GM18861 (cell line): Measurements from ENCODE around the gene CNTLN.
"Not testable (repeated sequence)": the region's sequence is repeated elsewhere in the genome, so short reads cannot be mapped to it uniquely, and the experiment has no call there.

ENCODE experiments used
- ATAC-seq: cut with Tn5 transposase; IDR thresholded peaks from one replicate; pipeline ENCODE4 v1.9.1; 2021; ENCODE audit not compliant: unreplicated experiment

CNTLN gene

DNA sequence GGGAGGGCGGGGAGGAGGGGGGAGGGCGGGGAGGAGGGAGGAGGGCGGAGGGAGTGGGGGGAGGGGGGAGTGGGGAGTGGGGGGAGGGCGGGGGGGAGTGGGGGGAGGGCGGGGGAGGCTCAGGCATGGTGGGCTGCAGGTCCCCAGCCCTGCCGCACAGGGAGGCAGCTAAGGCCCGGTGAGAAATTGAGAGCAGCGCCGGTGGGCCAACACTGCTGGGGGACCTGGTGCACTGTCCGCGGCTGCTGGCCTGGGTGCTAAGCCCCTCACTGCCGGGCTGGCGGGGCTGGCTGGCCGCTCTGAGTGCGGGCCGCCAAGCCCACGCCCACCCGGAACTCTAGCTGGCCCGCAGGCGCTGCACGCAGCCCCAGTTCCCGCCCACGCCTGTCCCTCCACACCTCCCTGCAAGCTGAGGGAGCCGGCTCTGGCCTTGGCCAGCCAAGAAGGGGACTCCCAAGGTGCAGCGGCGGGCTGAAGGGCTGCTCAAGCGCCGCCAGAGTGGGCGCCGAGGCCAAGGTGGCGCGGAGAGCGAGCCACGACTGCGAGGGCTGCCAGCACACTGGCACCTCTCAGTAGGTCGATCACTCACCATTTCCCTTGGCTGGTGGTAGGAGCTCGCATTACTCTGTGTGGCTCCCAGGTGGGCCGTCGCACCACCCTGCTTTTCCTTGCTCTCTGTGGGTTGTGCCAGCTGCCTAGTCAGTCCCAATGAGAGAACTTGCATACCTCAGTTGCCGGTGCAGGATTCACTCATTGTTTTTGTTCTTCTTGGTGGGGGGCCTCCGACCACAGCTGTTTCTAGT, 160.2 kb downstream of the CNTLN start:
- ATAC-seq = no peak

DNA sequence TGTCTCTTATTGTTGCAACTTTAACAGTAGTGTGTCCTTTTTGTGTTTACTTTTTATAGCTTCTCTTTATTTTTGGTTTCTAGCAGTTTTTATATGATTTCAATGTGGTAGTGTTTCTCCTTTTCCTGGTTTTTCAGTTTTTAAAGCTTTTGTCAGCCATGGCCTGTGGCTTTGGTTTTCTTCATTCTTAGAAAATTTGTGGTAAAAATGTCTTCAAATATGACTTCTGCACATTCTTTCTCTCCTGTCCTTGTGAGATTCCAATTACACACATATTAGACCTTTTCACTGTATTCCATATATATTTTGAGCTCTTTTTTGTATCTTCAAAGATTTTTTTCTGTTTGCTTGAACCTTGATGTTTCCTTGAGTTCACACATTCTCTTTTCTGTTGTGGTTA, 180.5 kb downstream of the CNTLN start:
- ATAC-seq = no peak

DNA sequence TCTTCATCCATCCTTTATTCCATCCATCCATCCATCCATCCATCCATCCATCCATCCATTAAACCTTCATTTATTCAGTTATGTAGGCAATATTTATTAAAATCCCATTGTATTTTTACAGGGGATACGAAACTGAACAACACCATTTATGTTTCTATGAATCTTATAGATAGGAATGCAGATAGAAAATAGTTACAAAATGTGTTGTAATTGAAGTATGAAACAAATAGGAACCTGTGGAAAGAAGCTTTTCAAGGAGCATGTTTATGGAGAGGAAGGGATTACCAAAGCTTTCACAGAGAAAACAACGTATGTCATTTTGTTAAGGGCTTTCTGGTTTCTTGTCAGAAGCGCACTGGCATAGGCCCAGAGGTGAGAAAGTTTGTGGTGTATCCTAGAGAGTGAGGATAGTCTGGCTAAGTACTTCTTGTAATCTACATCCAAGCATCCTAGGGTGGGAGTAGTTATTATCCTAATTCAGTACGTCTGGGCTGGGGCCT, 184.0 kb downstream of the CNTLN start:
- no peak for ATAC-seq

DNA sequence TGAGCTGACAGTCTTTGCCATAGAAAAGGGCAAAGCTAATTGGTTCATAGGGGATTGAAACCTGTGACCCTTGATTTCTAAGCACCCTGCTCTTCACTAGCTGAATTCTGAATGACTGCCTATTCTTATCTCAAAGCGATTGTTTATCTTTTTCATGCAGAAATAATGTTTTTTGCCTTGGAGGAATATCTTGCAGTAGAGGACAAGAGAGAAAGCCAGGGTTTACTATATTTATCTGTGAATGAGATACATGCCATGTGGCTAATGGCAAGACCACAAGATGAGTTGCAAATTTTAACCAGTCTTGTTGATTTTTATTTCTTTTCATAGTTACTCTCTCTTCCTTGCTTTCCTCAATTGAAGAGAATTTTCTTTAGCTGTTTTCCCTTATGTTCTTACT, 185.0 kb downstream of the CNTLN start:
- ATAC-seq = no peak

DNA sequence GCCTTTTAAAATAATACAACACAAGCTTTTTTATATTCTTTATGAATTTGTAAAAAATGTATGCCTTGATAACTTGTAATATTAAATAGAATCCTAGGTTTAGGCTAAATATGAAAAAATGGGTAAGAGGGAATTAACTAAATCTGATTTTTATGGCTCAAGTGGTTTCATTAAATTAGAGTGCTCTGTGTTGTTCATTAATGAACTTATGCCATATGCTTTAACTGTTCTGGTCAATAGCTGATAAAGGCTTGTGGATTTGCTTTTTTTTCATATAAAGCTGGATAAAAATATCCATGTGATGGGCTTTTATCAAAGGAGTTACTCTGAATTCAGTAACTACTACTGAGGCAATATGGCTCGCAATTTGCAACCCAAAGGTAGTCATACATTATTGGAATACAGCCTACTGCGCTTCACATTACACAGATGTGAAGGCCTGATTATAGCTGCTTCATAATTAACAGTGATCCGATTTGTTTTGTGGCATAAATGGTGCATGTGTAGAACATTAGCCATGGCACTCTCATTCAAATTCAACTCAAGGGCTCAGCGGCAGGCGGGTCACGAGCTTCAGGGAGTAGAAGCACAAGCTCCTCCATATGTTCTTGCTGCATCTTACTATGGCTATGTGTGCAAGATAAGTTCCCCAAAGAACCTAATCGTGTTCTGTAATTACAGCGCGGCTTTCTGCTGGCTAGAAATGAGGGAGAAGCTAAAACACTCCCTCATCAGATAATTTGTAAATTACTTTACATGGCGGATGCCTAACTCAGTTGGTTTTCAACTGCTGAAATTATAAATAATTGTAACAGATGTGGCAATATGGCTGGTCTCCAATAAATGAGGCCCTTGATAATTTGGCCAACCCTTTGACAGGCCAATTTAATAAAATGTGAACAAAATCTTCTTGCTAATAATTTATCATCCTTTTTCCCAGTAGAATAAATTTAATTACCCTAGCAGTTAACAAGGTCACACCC, 188.3 kb downstream of the CNTLN start:
- ATAC-seq = no peak

DNA sequence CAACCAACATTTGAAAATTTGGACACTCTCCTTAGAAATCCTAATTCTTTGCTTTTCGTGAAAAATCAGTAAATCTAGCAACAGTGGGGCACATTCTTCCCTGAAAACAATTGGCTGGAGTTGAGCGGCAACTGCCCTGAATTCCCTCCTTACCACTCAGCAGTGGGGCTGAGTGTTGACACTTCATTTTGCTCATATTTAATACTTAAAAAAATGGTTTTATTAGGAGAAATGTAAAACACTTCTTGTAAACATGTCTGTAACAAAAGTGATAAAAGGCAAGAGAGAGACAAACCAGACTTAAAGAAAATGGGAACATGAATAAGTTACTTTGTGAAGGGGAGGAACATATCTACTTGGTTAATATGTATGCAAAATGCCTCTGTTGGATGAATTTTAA, 193.5 kb downstream of the CNTLN start:
- no peak for ATAC-seq

DNA sequence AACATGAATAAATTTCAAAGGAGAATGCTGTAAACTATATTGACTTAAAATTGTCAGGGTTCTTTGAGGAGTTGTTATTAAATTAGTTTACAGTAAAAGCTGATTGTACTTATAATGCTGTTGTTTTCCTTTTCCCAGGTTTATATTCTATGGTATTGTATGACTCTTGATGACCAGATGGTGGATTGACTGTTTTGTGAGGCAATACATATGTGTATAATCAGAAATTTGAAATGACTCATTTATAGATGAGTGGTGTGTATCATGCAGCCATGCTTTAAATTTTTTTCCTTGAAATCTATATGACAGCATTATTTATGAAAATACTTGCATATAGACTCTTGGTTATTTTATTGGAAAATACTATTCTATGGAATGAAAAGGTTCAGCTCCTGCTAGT, 195.3 kb downstream of the CNTLN start:
- no peak for ATAC-seq

DNA sequence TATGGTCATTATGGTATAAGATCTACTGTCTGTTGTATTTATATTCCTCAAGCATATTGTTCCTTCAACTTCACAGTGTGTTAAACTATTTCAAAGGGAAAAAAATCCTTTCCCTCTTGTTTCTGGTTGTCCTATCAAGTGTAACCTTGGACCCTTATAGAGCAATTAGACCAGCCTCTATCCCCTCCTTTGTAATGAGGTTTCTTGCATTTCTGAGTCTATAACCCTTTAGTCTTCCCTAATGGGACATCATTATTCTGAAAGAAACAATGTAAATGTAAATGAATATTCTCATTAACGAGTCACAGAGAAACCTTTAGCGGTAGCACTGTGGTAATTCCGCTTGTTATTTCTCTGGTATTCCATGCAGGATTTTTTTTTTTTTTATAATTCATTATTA, 197.3 kb downstream of the CNTLN start:
- no peak for ATAC-seq

DNA sequence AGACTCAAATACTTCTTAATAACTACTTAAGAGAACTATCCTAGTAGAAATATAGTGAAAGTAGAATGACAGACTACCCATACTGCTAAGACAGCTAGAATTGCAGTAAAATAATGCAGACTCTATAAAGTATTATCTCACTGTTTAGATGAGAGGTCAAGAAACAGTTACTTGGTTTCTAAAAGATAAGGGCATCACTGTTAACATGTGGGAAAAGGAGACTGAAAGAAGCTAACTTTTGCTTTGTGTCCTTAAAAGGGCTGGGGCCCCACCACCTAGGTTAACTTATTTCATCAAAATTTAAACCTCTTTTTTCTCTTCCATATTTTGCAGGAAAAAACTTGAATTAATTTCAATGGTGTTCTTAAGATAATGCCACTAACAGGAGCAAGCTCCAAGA, 204.3 kb downstream of the CNTLN start:
- ATAC-seq = no peak

DNA sequence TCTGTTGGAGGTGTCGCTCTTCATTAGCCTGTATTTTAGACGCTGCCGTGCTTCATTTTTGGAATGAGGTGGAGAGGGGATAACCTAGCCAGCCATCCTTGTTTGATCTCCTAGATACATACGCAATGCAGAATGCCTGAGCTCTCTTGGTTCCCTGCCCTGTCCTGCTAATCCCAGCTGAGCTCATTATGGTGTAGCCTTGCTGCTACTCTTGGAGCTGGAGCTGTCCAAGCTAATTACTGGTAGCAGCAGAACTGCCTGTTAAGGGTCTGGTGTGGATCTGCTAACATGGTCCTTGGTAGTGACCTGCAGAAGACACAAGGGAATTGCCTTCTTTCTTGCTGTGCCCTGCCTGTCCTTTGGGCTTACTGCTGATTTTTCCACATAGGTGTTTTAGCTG, 207.9 kb downstream of the CNTLN start:
- ATAC-seq = no peak

DNA sequence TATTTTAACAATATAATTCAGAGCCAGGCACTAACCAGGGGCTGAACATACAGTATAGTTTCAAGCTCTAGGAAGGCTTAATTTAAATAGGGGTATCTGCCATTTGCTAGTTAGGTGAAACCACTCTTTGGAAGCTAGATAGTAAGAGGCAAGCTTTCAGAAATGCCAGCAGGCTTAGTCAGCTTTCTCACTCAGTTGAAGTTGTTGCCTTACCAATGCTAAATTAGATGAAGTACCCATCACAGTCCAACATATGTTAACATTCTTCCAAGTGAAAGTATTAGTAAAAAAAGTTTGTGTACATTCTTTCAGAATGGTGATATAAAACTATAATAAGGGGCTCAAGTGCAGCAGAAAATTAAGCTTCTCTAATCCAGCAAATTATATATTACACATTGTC, 215.0 kb downstream of the CNTLN start:
- no peak for ATAC-seq

DNA sequence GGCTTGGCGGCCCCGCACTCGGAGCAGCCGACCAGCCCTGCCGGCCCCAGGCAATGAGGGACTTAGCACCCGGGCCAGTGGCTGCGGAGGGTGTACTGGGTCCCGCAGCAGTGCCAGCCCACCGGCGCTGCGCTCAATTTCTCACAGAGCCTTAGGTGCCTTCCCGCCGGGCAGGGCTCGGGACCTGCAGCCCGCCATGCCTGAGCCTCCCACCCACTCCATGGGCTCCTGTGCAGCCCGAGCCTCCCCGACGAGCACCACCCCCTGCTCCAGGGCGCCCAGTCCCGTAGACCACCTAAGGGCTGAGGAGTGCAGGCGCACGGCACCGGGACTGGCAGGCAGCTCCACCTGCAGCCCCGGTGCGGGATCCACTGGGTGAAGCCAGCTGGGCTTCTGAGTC, 219.2 kb downstream of the CNTLN start:
- ATAC-seq = not testable (repeated sequence)

DNA sequence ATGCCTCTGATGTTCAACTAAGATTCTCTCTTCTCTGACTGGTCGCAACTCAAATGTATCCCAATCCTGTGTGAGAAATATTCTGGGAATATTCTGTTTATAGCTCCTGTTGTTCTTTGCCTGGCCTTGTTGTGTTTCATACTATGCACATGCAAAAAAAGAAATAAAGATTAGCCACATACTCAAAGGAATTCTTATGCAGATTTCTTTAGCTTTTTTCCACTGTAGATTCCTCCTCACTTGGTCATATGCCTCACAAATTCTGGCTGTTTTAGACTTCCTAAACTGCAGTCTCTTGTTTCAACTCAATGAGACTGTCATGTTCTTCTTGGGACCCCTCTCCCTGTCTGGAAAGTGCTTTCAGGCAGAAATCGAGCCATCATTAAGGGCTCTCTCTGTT, 226.5 kb downstream of the CNTLN start:
- no peak for ATAC-seq

DNA sequence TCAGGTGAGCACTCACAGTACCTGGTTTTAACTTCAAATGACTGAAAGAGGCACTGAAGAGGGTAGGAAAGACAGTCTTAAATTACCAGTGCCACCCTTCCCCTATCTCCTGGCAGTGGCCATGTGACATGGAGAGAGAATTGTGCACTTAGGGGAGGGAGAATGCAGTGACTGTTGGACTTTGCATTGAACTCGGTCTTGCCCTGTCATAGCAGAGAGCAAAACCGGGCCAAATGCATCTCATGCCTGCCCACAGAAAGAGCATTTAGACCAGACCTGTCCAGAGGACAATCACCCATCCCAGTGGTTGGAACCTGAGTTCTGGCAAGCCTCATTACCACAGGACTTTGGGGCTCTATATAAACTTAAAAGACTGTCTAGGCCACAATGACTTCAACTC, 232.2 kb downstream of the CNTLN start:
- ATAC-seq = no peak

DNA sequence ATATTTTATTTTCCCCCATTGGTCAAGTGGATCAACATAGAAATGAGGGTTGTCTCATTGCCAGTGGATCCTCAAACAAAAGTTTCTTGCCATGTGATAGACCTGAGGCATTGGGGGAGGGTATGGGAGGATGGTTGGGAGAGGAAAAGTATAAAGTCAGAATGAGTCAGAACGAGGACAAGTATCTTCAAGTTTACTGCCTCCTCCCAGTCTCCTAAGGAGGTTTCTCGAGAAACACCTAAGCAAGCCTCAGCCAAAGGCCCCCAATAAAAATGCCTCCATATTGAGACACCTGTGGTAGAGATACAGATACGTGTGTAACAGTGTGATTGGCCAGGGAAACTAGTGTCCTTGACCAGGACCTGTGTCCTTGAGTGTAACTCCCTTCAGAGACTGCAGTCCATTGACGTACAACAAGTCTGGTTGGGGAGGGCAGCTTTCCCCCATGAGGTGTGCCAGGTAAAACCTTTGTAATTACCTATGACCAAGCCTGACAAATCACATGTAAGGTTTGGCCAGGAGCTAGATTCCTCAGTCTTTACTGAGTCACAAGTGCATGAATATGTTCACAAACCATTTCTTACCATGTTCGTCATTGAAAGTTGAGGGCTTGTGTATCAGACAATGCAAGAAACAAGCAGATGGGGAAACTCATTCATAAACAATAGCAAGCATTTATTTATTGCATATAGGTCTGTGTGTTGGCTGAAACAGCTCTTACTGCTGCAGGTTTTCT, 245.5 kb downstream of the CNTLN start:
- no peak for ATAC-seq

DNA sequence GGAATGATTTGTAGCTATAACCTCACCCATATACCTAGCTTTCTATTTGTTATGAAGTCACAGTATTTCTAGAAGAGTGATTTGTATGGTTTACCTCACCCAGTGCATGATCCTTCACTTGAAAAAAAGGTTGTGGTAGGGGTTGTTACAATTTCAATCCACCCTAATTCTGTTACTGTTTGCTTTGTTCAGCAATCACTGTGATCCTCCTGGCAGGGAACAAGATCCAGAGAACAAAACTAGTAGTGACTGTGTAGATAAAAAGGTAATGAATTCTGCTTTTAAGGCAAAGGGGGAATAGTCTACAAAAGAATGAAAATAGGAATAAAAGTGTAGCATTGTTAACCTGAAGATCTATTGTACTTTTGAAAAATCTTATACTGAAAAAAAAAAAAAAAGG, 252.7 kb downstream of the CNTLN start:
- ATAC-seq = no peak

DNA sequence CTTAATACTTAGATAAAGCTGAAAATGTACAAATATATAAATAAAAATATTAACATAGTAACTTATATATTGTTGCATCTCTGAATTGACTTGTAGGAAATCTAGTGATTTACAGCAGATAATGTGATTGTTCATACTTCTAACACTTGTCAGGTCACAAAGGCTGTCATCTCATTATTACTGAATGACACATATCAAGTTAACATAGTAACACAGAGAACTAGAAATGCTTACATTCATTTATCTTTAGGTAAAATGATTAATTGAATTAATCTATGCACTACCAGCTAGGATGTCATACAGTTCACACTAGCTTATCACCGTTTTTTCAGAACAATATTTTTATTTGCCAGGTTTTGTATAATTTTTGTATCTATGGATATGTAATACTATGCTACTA, 254.2 kb downstream of the CNTLN start:
- no peak for ATAC-seq

DNA sequence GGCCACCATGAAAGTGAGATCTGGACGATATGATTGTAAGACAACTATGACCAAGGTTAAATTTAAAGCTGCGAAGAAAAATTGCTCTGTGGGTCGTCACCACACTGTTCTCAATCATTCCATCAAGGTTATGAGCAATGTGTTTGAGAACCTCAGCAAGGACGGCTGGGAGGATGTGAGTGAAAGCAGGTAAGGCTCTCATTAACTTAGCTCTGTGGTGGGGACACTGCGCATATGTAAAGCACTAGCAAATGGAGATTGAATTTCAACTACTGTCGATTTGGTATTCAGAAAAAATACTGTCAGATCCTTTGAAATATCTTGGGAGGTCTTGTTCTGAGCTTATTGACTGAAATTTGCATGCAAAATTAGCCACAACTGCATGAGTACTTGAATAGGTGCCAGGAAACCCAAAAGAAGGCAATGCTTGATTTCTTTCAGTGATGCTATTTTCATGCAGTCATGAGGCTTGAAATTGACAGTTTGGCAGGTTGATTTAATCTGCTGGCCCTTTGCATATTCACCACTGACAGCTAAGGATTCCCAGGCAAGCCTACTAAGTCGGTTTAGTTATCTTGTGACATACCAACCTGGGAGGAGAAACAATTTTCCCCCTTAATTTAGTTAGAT, 260.2 kb downstream of the CNTLN start:
- ATAC-seq = no peak

DNA sequence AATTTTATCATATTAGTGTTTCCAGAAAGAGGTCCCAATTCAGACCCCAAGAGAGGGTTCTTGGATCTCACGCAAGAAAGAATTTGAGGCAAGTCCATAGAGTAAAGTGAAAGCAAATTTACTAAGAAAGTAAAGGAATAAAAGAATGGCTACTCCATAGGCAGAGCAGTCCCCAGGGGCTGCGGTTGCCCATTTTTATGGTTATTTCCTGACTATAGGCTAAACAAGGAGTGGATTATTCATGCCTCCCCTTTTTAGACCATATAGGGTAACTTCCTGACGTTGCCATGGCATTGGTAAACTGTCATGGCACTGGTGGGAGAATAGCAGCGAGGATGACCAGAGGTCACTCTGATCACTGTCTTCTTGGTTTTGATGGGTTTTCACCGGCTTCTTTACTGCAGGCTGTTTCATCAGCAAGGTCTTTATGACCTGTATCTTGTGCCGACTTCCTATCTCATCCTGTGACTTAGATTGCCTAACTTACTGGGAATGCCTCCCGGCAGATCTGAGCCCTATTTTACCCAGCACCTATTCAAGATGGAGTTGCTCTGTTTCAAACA, 262.4 kb downstream of the CNTLN start:
- not testable (repeated sequence) for ATAC-seq

DNA sequence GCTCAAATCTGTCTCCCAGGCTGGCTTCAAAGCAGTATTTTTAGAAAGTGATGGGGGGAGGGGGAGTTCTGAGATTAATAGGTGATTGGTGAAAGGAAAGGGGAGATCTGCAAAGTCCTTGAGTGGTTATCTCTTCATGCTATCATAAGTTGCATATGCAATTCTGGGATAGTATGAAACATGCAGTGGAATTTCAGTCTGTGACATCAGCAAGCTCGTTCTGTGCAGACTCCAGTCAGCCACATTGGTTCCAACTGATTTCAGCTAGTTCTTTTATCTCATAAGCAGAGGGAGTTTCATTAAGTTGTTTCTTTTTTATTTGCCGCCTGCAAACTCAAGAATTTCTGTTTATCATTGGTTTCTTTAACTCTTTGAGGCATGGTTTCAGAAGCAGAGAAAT, 263.5 kb downstream of the CNTLN start:
- ATAC-seq = no peak
